Naive thymus-derived CD8-positive, alpha-beta T cell (primary cell): ENCODE data around the gene CHD1. TPM values are rescaled to one million over a fixed set of nuclear protein-coding genes. Genes with fewer than 3 reads are reported as not detected.
A peak's percentile ranks its signal among the peaks of the same experiment; 100 is the strongest.

Experiments used
- ATAC-seq, 2 donors: fragments of 150-1000 bp; cut with Tn5 transposase in 1 of 2; sonication (Bioruptor Pico), chemical (Tn5 transposase) in 1 of 2; 1 replicate in 1 of 2; 2 replicates in 1 of 2; pipeline ENCODE4 v1.10.0; 2021; ENCODE audit warnings: mild to moderate bottlenecking in 2 of 2, moderate library complexity in 2 of 2
- POLR2A ChIA-PET: fragments of 350-600 bp; sonication (Branson Sonifier 250); formaldehyde crosslinking; loops from one replicate; lab custom pipeline; 2021; ENCODE audit warnings: antibody characterized with exemption; lab: Charles Lee
- DNase-seq, 10 donors: peaks; one replicate each; pipeline versions ENCODE4 v3.0.0 to v3.0.0-alpha.2; 2020 to 2022
- H3K27ac Mint-ChIP-seq, 10 donors: one replicate each; pipeline ENCODE4 v1.8.0; 2020 to 2022; ENCODE audit warnings: mild to moderate bottlenecking in 10 of 10, mixed read lengths in 10 of 10, moderate library complexity in 4 of 10, inconsistent platforms in 1 of 10
- H3K27me3 Mint-ChIP-seq, 5 donors: one replicate each; pipeline ENCODE4 v1.8.0; 2021 to 2022; ENCODE audit warnings: mixed read lengths in 5 of 5
- H3K36me3 Mint-ChIP-seq, 3 donors: one replicate each; pipeline ENCODE4 v1.8.0; 2020 to 2022; ENCODE audit warnings: mixed read lengths in 3 of 3, mild to moderate bottlenecking in 2 of 3, inconsistent platforms in 1 of 3
- H3K4me1 Mint-ChIP-seq, 4 donors: one replicate each; pipeline ENCODE4 v1.8.0; 2021 to 2022; ENCODE audit warnings: mixed read lengths in 4 of 4
- H3K4me3 Mint-ChIP-seq, 10 donors: one replicate each; pipeline ENCODE4 v1.8.0; 2020 to 2022; ENCODE audit warnings: mild to moderate bottlenecking in 10 of 10, mixed read lengths in 10 of 10, moderate library complexity in 6 of 10, inconsistent platforms in 1 of 10
- H3K9me3 Mint-ChIP-seq, 9 donors: one replicate each; pipeline ENCODE4 v1.8.0; 2020 to 2022; ENCODE audit warnings: mixed read lengths in 9 of 9, mild to moderate bottlenecking in 3 of 9, inconsistent platforms in 1 of 9, moderate library complexity in 1 of 9
- polyA plus RNA-seq, 3 donors: library from polyadenylated mRNA; unstranded; fragments of 300-500 nt; fragmentation: Illumina TruSeq; gene quantifications; one replicate each; pipeline ENCODE4 v1.2.3, GENCODE V29; 2021
- total RNA-seq, 8 experiments: library from RNA in 2 of 8; stranded (reverse) in 2 of 8; gene quantifications; one replicate each; pipeline ENCODE4 v1.2.3 and lab custom pipeline; 2021 to 2026

CHD1 gene
- 10 to 100 TPM; 89.2 to 97.5 TPM for total RNA-seq
- 1 to 10 TPM; 8.6 to 9.4 (median 9.0) TPM for polyA plus RNA-seq
- total RNA-seq (lab: John Stamatoyannopoulos, UW): 276 to 561 (median 365) reads per million in 6 experiments

- peak within 1 kb of the TSS; percentile 82 to 99 (median 97) for H3K4me3 Mint-ChIP-seq
- H3K4me1 Mint-ChIP-seq: peaks cover 17 to 81% (median 60%) of the 10 kb centered on the region in 4 donors
- H3K27me3 Mint-ChIP-seq: peaks cover 0 to 5% (median 0%) of the 10 kb centered on the region in 5 donors
- H3K36me3 Mint-ChIP-seq: peaks cover 0 to 41% (median 13%) of the 10 kb centered on the region in 3 donors
- POLR2A ChIA-PET: interaction anchor here (0.7 to 4.3 kb wide), 32 partner anchors 8 to 1993 kb away, joined by 3 to 103 read pairs (median 5); partner anchors contain the start of genes LNPEP and ST8SIA4
- peaks cover 0 to 4% (median 0%) of the 10 kb centered on the region in 9 donors for H3K9me3 Mint-ChIP-seq
- ATAC-seq (peak; percentile 59 to 71), DNase-seq (peak; percentile 92 to 98 (median 96))
- H3K27ac Mint-ChIP-seq: peak within 1 kb of the TSS; percentile 98 to 100 (median 100)
These were observed at the start of gene CHD1 for GRCh38 chr5:98928873-98929709. Gene CHD1 (minus strand): TSS chr5:98929007. CDS start chr5:98926386, 2,621 bp downstream.

- ATAC-seq: no peak
- no peaks in the 10 kb centered on the region for H3K36me3 Mint-ChIP-seq
- no peak overlapping the region for H3K27ac Mint-ChIP-seq
- POLR2A ChIA-PET: interaction anchor here (0.7 to 1.0 kb wide), 2 partner anchors 15 to 49 kb away, joined by 3 to 5 read pairs; partner anchors contain the start of gene CHD1
- peaks cover 9 to 19% (median 17%) of the 10 kb centered on the region in 4 donors for H3K4me1 Mint-ChIP-seq
- H3K9me3 Mint-ChIP-seq: no peaks in the 10 kb centered on the region
- H3K27me3 Mint-ChIP-seq: no peaks in the 10 kb centered on the region
- no peak for DNase-seq
- no peak overlapping the region for H3K4me3 Mint-ChIP-seq
These were observed 49.7 kb upstream of the CHD1 start for GRCh38 chr5:98978528-98978927.

- Mint-ChIP-seq H3K27ac (peak overlapping the region in 2 of 10 donors; percentile 33 to 37), H3K9me3 (no peaks in the 10 kb centered on the region)
- DNase-seq: no peak
These were observed 48.9 kb upstream of the CHD1 start for GRCh38 chr5:98977723-98978122.

GRCh38 chr5:98975682-98976407 is 47.0 kb upstream of the CHD1 start:
- H3K4me3 Mint-ChIP-seq: no peak overlapping the region
- peak in 2 of 10 donors; percentile 16 to 24 for DNase-seq
- H3K27ac Mint-ChIP-seq: peak overlapping the region in 2 of 10 donors; percentile 12 to 43
- no peaks in the 10 kb centered on the region for H3K36me3 Mint-ChIP-seq
- peaks cover 9 to 19% (median 17%) of the 10 kb centered on the region in 4 donors for H3K4me1 Mint-ChIP-seq
- H3K27me3 Mint-ChIP-seq: peaks cover 0 to 3% (median 0%) of the 10 kb centered on the region in 5 donors
- no peaks in the 10 kb centered on the region for H3K9me3 Mint-ChIP-seq
- ATAC-seq: peak in 1 of 2 donors; percentile 82
- POLR2A ChIA-PET: no interaction called here

More at GRCh38 chr5:98977723-98978122, 48.9 kb upstream of the CHD1 start:
- no peaks in the 10 kb centered on the region for H3K36me3 Mint-ChIP-seq
- H3K4me1 Mint-ChIP-seq: peaks cover 9 to 19% (median 17%) of the 10 kb centered on the region in 4 donors
- no peaks in the 10 kb centered on the region for H3K27me3 Mint-ChIP-seq
- ATAC-seq: no peak
- POLR2A ChIA-PET: interaction anchor here (0.7 to 1.0 kb wide), 2 partner anchors 14 to 49 kb away, joined by 3 to 5 read pairs; partner anchors contain the start of gene CHD1
- H3K4me3 Mint-ChIP-seq: no peak overlapping the region

- DNase-seq (no peak), ATAC-seq (peak in 1 of 2 donors; percentile 29)
- no peaks in the 10 kb centered on the region for H3K9me3 Mint-ChIP-seq
- no peak overlapping the region for H3K4me3 Mint-ChIP-seq
- H3K27ac Mint-ChIP-seq: peak overlapping the region in 4 of 10 donors; percentile 12 to 83 (median 50)
- no peaks in the 10 kb centered on the region for H3K36me3 Mint-ChIP-seq
- POLR2A ChIA-PET: no interaction called here
- peaks cover 9 to 19% (median 17%) of the 10 kb centered on the region in 4 donors for H3K4me1 Mint-ChIP-seq
- peaks cover 0 to 3% (median 0%) of the 10 kb centered on the region in 5 donors for H3K27me3 Mint-ChIP-seq
These were observed 46.4 kb upstream of the CHD1 start for GRCh38 chr5:98975223-98975622.

GRCh38 chr5:98969400-98969799 is 40.6 kb upstream of the CHD1 start:
- H3K36me3 Mint-ChIP-seq: peaks cover 0 to 12% (median 5%) of the 10 kb centered on the region in 3 donors
- no peak overlapping the region for H3K4me3 Mint-ChIP-seq
- H3K27ac Mint-ChIP-seq: no peak overlapping the region
- H3K9me3 Mint-ChIP-seq: peaks cover 0 to 17% (median 10%) of the 10 kb centered on the region in 9 donors
- H3K4me1 Mint-ChIP-seq: no peaks in the 10 kb centered on the region
- POLR2A ChIA-PET: no interaction called here
- ATAC-seq (no peak), DNase-seq (no peak)
- peaks cover 0 to 3% (median 1%) of the 10 kb centered on the region in 5 donors for H3K27me3 Mint-ChIP-seq

- no peak for ATAC-seq
- no peak overlapping the region for H3K4me3 Mint-ChIP-seq
- no peak for DNase-seq
- no peaks in the 10 kb centered on the region for H3K4me1 Mint-ChIP-seq
- H3K27me3 Mint-ChIP-seq: peaks cover 0 to 3% (median 1%) of the 10 kb centered on the region in 5 donors
- H3K36me3 Mint-ChIP-seq: peaks cover 0 to 12% (median 5%) of the 10 kb centered on the region in 3 donors
- no peak overlapping the region for H3K27ac Mint-ChIP-seq
- POLR2A ChIA-PET: interaction anchor here (0.8 kb wide), 1 partner anchor 39 kb away, joined by 4 read pairs; the partner anchor contains the start of gene CHD1
- H3K9me3 Mint-ChIP-seq: peaks cover 0 to 17% (median 10%) of the 10 kb centered on the region in 9 donors
These were observed 39.3 kb upstream of the CHD1 start for GRCh38 chr5:98968056-98968564.

- ATAC-seq (no peak), DNase-seq (no peak)
- H3K4me3 Mint-ChIP-seq: no peak overlapping the region
- H3K27me3 Mint-ChIP-seq: peaks cover 0 to 1% (median 0%) of the 10 kb centered on the region in 5 donors
- peaks cover 0 to 12% (median 5%) of the 10 kb centered on the region in 3 donors for H3K36me3 Mint-ChIP-seq
- peaks cover 0 to 17% (median 10%) of the 10 kb centered on the region in 9 donors for H3K9me3 Mint-ChIP-seq
- POLR2A ChIA-PET: no interaction called here
- H3K27ac Mint-ChIP-seq: no peak overlapping the region
- no peaks in the 10 kb centered on the region for H3K4me1 Mint-ChIP-seq
These were observed 36.4 kb upstream of the CHD1 start for GRCh38 chr5:98965226-98965625.

- DNase-seq (no peak), ATAC-seq (no peak)
- Mint-ChIP-seq H3K4me3 (no peak overlapping the region), H3K27me3 (peaks cover 0 to 1% (median 0%) of the 10 kb centered on the region in 5 donors), H3K27ac (peak overlapping the region in 1 of 10 donors; percentile 64), H3K4me1 (no peaks in the 10 kb centered on the region), H3K9me3 (peaks cover 0 to 17% (median 10%) of the 10 kb centered on the region in 9 donors), H3K36me3 (peaks cover 0 to 10% (median 5%) of the 10 kb centered on the region in 3 donors)
- POLR2A ChIA-PET: no interaction called here
These were observed 35.8 kb upstream of the CHD1 start for GRCh38 chr5:98964621-98965020.

GRCh38 chr5:98963019-98963418 is 34.2 kb upstream of the CHD1 start:
- Mint-ChIP-seq H3K4me3 (no peak overlapping the region), H3K27me3 (peaks cover 0 to 1% (median 0%) of the 10 kb centered on the region in 5 donors), H3K9me3 (peaks cover 0 to 17% (median 10%) of the 10 kb centered on the region in 9 donors), H3K27ac (no peak overlapping the region), H3K36me3 (peaks cover 0 to 10% (median 5%) of the 10 kb centered on the region in 3 donors), H3K4me1 (no peaks in the 10 kb centered on the region)
- no peak for ATAC-seq
- no peak for DNase-seq
- POLR2A ChIA-PET: interaction anchor here (0.5 kb wide), 1 partner anchor 15 kb away, joined by 3 read pairs; no protein-coding TSS in a partner anchor

- POLR2A ChIA-PET: no interaction called here
- Mint-ChIP-seq H3K27me3 (peaks cover 0 to 1% (median 0%) of the 10 kb centered on the region in 5 donors), H3K27ac (no peak overlapping the region), H3K4me3 (no peak overlapping the region), H3K9me3 (peaks cover 0 to 17% (median 10%) of the 10 kb centered on the region in 9 donors), H3K36me3 (peaks cover 0 to 10% (median 5%) of the 10 kb centered on the region in 3 donors), H3K4me1 (no peaks in the 10 kb centered on the region)
- no peak for ATAC-seq
- no peak for DNase-seq
These were observed 33.8 kb upstream of the CHD1 start for GRCh38 chr5:98962587-98962986.
